Measurements from ENCODE around the gene FAM181B. TPM values are rescaled to one million over a fixed set of nuclear protein-coding genes. Genes with fewer than 3 reads are reported as not detected.

The FAM181B gene
- total RNA-seq, 2 experiments from 2014 or later: not detected

DNA sequence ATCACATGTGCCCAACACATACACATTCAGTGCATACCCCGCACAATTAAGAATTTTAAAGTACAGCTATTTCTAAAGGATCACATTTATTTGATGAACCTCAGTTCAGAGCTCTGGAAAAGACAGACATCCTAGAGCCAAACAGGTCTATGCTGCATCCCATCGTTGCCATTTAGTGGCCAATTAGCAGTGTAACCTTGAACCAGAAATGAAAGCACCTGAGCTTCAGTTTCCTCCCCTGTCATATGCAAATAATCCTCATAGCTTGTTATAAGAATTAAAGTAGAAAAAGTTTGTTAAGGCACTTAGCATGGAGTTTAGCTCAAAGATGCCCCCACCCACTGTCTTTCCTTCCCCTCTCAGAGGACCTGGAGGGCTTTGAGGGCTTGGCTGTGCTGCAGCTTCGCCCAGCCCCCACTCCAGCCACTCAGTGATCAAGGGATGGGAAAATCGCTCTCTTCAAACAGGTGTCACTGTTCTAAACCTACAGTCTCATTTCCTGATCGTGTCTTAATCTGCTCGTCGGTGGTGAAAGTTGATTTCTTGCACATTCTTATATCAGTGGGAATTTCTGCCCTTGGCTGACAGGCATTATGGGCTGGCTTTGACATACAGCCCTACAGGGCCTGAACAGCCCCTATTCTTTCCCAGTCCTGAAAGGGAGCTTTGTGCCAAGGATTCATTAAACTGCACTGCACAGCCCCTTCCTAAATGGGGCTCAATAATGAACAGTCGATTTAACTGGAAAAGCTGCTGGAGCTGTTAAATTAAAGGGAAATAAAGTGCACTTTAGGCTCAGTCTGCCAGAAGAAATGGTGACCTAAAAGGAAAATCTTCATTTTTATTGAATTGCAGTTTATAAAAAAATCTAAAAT, 23.3 kb upstream of the FAM181B start:
- ChIA-PET POLR2A (interaction anchor here (0.6 to 0.7 kb wide), 2 partner anchors 44 to 70 kb away, joined by 3 read pairs; no protein-coding TSS in a partner anchor), CTCF (interaction anchor here (0.6 to 2.1 kb wide), 4 partner anchors 19 to 110 kb away, joined by 3 to 10 read pairs (median 3); no protein-coding TSS in a partner anchor)
- TF ChIP-seq, protein P1, sequence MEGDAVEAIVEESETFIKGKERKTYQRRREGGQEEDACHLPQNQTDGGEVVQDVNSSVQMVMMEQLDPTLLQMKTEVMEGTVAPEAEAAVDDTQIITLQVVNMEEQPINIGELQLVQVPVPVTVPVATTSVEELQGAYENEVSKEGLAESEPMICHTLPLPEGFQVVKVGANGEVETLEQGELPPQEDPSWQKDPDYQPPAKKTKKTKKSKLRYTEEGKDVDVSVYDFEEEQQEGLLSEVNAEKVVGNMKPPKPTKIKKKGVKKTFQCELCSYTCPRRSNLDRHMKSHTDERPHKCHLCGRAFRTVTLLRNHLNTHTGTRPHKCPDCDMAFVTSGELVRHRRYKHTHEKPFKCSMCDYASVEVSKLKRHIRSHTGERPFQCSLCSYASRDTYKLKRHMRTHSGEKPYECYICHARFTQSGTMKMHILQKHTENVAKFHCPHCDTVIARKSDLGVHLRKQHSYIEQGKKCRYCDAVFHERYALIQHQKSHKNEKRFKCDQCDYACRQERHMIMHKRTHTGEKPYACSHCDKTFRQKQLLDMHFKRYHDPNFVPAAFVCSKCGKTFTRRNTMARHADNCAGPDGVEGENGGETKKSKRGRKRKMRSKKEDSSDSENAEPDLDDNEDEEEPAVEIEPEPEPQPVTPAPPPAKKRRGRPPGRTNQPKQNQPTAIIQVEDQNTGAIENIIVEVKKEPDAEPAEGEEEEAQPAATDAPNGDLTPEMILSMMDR (IDR thresholded peaks at IDR 0.05): no peak
- no peaks in the 10 kb centered on the region for H3K27me3 Mint-ChIP-seq
- intact Hi-C loops (cut with micrococcal nuclease): no loop called here
- H3K4me1 Mint-ChIP-seq (ENCODE audit: low read depth): peaks cover 18% of the 10 kb centered on the region
- H3K36me3 Mint-ChIP-seq (ENCODE audit: low read depth): no peaks in the 10 kb centered on the region
- H3K4me3 Mint-ChIP-seq: no peak overlapping the region
- H3K27ac Mint-ChIP-seq: no peak overlapping the region
- DNase-seq (no peak), ATAC-seq (no peak)
- no peaks in the 10 kb centered on the region for H3K9me3 Mint-ChIP-seq

DNA sequence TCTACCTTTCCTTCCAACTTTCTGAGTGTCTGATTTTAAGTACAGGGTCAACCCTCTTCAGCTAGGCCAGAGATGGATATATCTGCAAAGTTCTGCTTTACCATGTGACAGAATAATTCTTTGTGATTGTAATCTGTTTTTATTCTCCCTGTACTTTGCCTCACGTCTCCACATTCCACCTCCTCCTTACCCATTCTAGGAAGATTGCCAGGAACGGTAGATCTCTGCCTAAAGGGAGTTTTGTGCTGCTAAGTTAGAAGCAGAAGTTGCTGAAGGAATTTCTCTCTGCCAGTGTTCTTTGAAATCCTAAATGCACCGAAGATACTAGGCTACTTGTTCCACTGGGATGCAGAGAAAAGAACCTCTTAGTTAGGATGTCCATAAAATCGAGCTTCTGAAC, 20.7 kb upstream of the FAM181B start:
- intact Hi-C loops (cut with micrococcal nuclease): no loop called here
- peaks cover 35% of the 10 kb centered on the region for H3K4me1 Mint-ChIP-seq (ENCODE audit: low read depth)
- CTCF ChIA-PET: no interaction called here
- H3K4me3 Mint-ChIP-seq: no peak overlapping the region
- DNase-seq (no peak), ATAC-seq (no peak)
- TF ChIP-seq, protein P1 (IDR thresholded peaks at IDR 0.05): no peak
- POLR2A ChIA-PET: no interaction called here
- no peaks in the 10 kb centered on the region for H3K27me3 Mint-ChIP-seq
- no peaks in the 10 kb centered on the region for H3K9me3 Mint-ChIP-seq
- no peak overlapping the region for H3K27ac Mint-ChIP-seq
- H3K36me3 Mint-ChIP-seq (ENCODE audit: low read depth): no peaks in the 10 kb centered on the region

DNA sequence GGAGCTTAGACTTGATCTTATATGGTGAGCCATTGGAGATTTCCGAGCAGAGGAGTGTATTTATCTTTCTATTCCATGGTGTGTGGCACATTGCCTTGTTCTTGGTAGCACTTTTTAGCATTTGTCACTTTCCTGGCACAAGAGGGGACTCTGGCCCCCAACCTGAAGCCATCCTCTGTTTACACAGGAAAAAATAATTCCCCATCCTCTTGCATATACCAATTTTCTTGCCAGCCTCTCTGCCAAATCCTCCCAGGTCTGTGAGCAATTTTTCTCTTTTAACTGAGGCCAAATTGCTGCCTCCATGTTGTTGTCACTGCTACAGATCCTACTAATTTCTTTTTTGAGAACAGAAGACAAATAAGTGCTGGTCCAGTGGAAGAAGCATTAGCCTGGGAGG, 20.3 kb upstream of the FAM181B start:
- no peak overlapping the region for H3K4me3 Mint-ChIP-seq

DNA sequence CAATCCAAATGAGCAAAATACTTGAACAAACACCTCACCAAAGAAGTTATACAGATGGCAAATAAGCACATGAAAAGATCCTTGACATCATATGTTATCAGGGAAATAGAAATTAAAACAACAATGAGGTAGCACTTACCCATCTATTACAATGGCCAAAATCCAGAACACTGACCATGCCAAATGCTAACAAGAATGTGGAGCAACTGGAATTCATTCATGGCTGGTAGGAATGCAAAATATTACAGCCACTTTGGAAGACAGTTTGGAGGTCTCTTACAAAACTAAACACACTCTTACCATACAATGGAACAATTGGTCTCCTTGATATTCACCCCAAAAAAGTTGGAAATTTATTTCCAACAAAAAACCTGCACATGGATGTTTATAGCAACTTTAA, 19.1 kb upstream of the FAM181B start:
- Mint-ChIP-seq H3K36me3 (ENCODE audit: low read depth) (no peaks in the 10 kb centered on the region), H3K9me3 (no peaks in the 10 kb centered on the region), H3K4me3 (no peak overlapping the region), H3K4me1 (ENCODE audit: low read depth) (peaks cover 31% of the 10 kb centered on the region), H3K27ac (no peak overlapping the region), H3K27me3 (no peaks in the 10 kb centered on the region)
- CTCF ChIA-PET: interaction anchor here (1.8 kb wide), 1 partner anchor 51 kb away, joined by 6 read pairs; no protein-coding TSS in a partner anchor
- POLR2A ChIA-PET: no interaction called here
- TF ChIP-seq, protein P1 (IDR thresholded peaks at IDR 0.05): no peak
- ATAC-seq (no peak), DNase-seq (no peak)
- intact Hi-C loops (cut with micrococcal nuclease): no loop called here

More for the DNA sequence above, 20.3 kb upstream of the FAM181B start:
- ChIA-PET CTCF (interaction anchor here (1.8 kb wide), 1 partner anchor 53 kb away, joined by 6 read pairs; no protein-coding TSS in a partner anchor), POLR2A (no interaction called here)
- Mint-ChIP-seq H3K4me1 (ENCODE audit: low read depth) (peaks cover 35% of the 10 kb centered on the region), H3K9me3 (no peaks in the 10 kb centered on the region), H3K27me3 (no peaks in the 10 kb centered on the region), H3K36me3 (ENCODE audit: low read depth) (no peaks in the 10 kb centered on the region), H3K27ac (no peak overlapping the region)
- intact Hi-C loops (cut with micrococcal nuclease): no loop called here
- DNase-seq (no peak), ATAC-seq (no peak)
- TF ChIP-seq, protein P1 (IDR thresholded peaks at IDR 0.05): no peak

DNA sequence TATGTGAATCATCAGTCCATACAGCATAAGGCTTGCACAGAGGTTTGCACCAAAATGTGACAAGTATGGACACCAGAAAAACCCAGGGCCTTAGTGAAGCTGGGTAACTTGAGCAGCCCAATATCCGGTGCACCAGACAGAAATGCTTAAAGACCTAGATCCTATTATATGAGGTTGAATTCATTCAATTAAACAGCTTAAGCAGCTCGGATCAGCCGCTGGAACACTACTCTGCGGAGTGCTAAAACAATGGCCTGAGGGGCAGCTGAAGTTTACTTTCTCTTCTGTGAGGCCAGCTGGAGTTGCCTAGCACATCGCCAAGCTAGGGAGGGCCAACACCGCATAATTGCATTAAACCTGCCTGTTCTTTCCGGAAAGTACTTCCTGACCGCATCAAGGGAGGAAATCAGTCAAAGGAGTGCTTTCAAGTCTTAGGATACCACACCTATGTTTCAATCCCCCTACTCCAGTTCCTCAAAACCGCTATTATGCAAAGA, 17.0 kb upstream of the FAM181B start:
- CTCF ChIA-PET: interaction anchor here (0.6 to 1.7 kb wide), 2 partner anchors 12 to 117 kb away, joined by 3 to 4 read pairs; no protein-coding TSS in a partner anchor
- DNase-seq (peak; percentile 15), ATAC-seq (peak; percentile 77)
- intact Hi-C loops (cut with micrococcal nuclease): no loop called here
- Mint-ChIP-seq H3K9me3 (no peaks in the 10 kb centered on the region), H3K4me3 (no peak overlapping the region), H3K27me3 (no peaks in the 10 kb centered on the region), H3K27ac (no peak overlapping the region), H3K36me3 (ENCODE audit: low read depth) (no peaks in the 10 kb centered on the region), H3K4me1 (ENCODE audit: low read depth) (peaks cover 17% of the 10 kb centered on the region)
- POLR2A ChIA-PET: interaction anchor here (0.6 to 0.8 kb wide), 2 partner anchors 255 to 723 kb away, joined by 3 read pairs; no protein-coding TSS in a partner anchor
- TF ChIP-seq, protein P1 (IDR thresholded peaks at IDR 0.05): no peak

Data from activated CD8-positive, alpha-beta T cell treated with anti-CD3 and anti-CD28 coated beads for 36 hours (primary cell).